ENCODE results near the gene SCARB2. TPM values are rescaled to one million over a fixed set of nuclear protein-coding genes. Genes with fewer than 3 reads are reported as not detected.

The SCARB2 gene
- total RNA-seq, 6 experiments from 2014 or later, result 102 to 133 (median 125) TPM

DNA sequence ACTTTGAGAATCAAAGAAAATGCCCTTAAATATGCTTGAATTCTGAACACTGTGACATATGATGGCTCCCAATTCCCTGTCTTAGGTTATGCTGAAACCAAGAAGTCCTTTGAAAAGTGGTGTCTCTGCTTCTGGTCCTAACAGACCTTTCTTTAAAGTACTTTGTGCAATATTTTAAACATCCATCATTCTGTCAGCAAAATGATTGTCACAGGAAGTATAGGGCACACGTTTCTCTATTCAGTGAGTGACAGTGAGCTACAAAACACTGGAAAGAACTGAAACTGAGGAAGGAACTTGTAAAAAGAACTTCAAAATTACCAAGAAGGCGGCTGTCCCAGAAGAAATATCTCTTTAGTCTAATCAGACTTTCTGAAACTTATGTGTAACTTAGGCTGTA lies 53.3 kb downstream of the SCARB2 start:
- Histone ChIP-seq H3K4me1 (no peaks in the 10 kb centered on the region), H3K4me3 (no peak overlapping the region), H3K27me3 (no peaks in the 10 kb centered on the region), H3K9me3 (no peaks in the 10 kb centered on the region), H3K27ac (no peak overlapping the region), H3K36me3 (peaks cover 0 to 52% (median 30%) of the 10 kb centered on the region in 4 donors)
- WGBS (ENCODE audit: insufficient coverage, low coverage, low lambda C conversion rate, missing lambda C conversion rate), result 58% methylated on average over 2 of the region's 2 CpGs
- ATAC-seq (no peak), DNase-seq (no peak)
- intact Hi-C loops (cut with DNase I), result no loop called here
- TF ChIP-seq POLR2A (IDR thresholded peaks at IDR 0.05), result no peak
- TF ChIP-seq, protein P1, sequence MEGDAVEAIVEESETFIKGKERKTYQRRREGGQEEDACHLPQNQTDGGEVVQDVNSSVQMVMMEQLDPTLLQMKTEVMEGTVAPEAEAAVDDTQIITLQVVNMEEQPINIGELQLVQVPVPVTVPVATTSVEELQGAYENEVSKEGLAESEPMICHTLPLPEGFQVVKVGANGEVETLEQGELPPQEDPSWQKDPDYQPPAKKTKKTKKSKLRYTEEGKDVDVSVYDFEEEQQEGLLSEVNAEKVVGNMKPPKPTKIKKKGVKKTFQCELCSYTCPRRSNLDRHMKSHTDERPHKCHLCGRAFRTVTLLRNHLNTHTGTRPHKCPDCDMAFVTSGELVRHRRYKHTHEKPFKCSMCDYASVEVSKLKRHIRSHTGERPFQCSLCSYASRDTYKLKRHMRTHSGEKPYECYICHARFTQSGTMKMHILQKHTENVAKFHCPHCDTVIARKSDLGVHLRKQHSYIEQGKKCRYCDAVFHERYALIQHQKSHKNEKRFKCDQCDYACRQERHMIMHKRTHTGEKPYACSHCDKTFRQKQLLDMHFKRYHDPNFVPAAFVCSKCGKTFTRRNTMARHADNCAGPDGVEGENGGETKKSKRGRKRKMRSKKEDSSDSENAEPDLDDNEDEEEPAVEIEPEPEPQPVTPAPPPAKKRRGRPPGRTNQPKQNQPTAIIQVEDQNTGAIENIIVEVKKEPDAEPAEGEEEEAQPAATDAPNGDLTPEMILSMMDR (IDR thresholded peaks at IDR 0.05), result no peak

DNA sequence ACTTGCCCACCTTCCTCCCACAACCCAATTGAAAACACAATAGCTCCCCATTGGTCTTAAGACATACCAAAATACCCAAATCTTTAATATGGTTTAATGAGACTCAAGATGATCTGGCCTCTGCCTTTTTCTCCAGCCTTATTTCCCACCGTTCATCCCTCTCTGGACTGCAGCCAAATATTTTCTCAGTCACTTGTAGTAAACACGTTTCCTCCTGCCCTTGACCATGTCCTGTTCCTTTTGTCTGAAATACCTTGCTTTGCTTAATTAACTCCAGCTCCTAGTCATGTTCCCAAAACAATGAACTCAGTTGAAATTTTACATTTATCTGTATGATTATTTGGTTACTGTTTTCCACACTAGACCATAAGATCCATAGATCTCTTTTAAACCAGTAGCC lies 57.0 kb downstream of the SCARB2 start:
- Histone ChIP-seq H3K9me3 (no peaks in the 10 kb centered on the region), H3K4me3 (no peak overlapping the region), H3K27ac (peak overlapping the region in 1 of 3 donors; percentile 15), H3K4me1 (no peaks in the 10 kb centered on the region), H3K36me3 (peaks cover 0 to 26% (median 11%) of the 10 kb centered on the region in 4 donors), H3K27me3 (no peaks in the 10 kb centered on the region)
- peak in 3 of 4 donors; percentile 31 to 47 (median 40) for ATAC-seq
- TF ChIP-seq, protein P1 (IDR thresholded peaks at IDR 0.05), result no peak
- no peak for TF ChIP-seq POLR2A (IDR thresholded peaks at IDR 0.05)
- 3% methylated on average over 2 of the region's 2 CpGs for WGBS (ENCODE audit: insufficient coverage, low coverage, low lambda C conversion rate, missing lambda C conversion rate)
- intact Hi-C loops (cut with DNase I), result no loop called here
- no peak for DNase-seq

DNA sequence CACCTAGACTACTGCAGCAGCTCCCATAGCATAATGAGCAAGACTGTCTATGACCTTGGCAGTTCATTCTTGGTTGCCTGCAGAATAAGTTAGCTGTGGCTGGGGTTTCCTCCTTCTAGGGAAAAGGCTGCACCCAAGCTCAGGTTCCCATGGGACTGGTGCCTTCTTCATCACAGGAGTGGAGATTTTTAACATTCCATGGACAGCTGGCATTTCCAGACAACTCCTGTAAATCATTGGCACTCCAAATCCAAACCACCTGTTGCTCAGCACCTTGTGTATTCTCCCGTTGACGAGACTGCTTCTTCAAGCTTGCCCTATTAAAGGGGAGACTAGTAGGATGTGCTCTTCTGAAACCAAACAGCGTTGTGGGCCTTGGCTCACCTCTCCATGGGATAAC lies 57.6 kb downstream of the SCARB2 start:
- DNase-seq, result no peak
- no peak for TF ChIP-seq POLR2A (IDR thresholded peaks at IDR 0.05)
- TF ChIP-seq, protein P1 (IDR thresholded peaks at IDR 0.05), result no peak
- 100% methylated on average over 3 of the region's 3 CpGs for WGBS (ENCODE audit: insufficient coverage, low coverage, low lambda C conversion rate, missing lambda C conversion rate)
- no peaks in the 10 kb centered on the region for H3K27me3 ChIP-seq
- intact Hi-C loops (cut with DNase I), result no loop called here
- no peaks in the 10 kb centered on the region for H3K4me1 ChIP-seq
- ATAC-seq, result peak in 1 of 4 donors; percentile 42
- no peak overlapping the region for H3K4me3 ChIP-seq
- no peak overlapping the region for H3K27ac ChIP-seq
- peaks cover 0 to 19% (median 7%) of the 10 kb centered on the region in 4 donors for H3K36me3 ChIP-seq
- H3K9me3 ChIP-seq, result no peaks in the 10 kb centered on the region

DNA sequence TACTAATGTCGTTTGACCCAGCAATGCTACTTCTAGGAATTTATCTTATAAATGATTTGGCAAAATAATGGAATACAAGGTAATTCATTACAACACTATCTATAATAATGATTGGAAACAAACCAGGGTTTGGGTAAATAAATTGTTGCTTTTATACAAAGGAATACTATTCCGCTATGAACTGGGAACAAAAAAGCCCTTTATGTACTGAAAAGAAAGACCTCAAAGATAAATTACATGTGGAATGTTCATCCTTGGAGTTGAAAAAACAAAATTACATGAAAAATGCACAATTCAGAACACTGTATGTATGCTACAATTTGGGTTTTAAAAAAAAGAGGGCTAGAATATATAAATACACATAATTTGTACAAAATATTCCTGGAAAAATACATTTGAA lies 60.3 kb downstream of the SCARB2 start:
- DNase-seq (no peak), ATAC-seq (no peak)
- peaks cover 0 to 6% (median 0%) of the 10 kb centered on the region in 4 donors for H3K4me1 ChIP-seq
- no peak overlapping the region for H3K4me3 ChIP-seq
- intact Hi-C loops (cut with DNase I), result no loop called here
- TF ChIP-seq, protein P1 (IDR thresholded peaks at IDR 0.05), result no peak
- TF ChIP-seq POLR2A (IDR thresholded peaks at IDR 0.05), result no peak
- WGBS (ENCODE audit: insufficient coverage, low coverage, low lambda C conversion rate, missing lambda C conversion rate), result 69% methylated on average over 2 of the region's 2 CpGs
- H3K9me3 ChIP-seq, result no peaks in the 10 kb centered on the region
- H3K27ac ChIP-seq, result no peak overlapping the region
- H3K36me3 ChIP-seq, result no peaks in the 10 kb centered on the region
- no peaks in the 10 kb centered on the region for H3K27me3 ChIP-seq

Measured in right lobe of liver (tissue), 6 donors.